GM12873 (cell line): Measurements from ENCODE around the gene GIPC1.

Experiments
- CTCF ChIP-seq: IDR thresholded peaks from 2 replicates; pipeline ENCODE4 v1.5.1; 2012; ENCODE audit warnings: low read depth, mild to moderate bottlenecking, moderate library complexity, low read length, control low read depth; ENCODE audit not compliant: insufficient read depth; ENCODE audit errors: missing control alignments

Gene GIPC1

GRCh38 chr19:14479975-14480699 lies 15.8 kb downstream of the GIPC1 start:
- peak; percentile 95 for TF ChIP-seq CTCF

GRCh38 chr19:14479309-14479974 lies 16.5 kb downstream of the GIPC1 start:
- TF ChIP-seq CTCF: no peak

- TF ChIP-seq CTCF: no peak
Observed at GRCh38 chr19:14478113-14478545, 17.8 kb downstream of the GIPC1 start.

GRCh38 chr19:14477418-14478112 lies 18.4 kb downstream of the GIPC1 start:
- no peak for TF ChIP-seq CTCF

- no peak for TF ChIP-seq CTCF
Observed at GRCh38 chr19:14476673-14477401, 19.1 kb downstream of the GIPC1 start.

- TF ChIP-seq CTCF: no peak
Observed at GRCh38 chr19:14476327-14476672, 19.6 kb downstream of the GIPC1 start.
